Measurements from ENCODE around the gene PHLDB3. TPM values are rescaled to one million over a fixed set of nuclear protein-coding genes. Genes with fewer than 3 reads are reported as not detected.

The PHLDB3 gene
- total and polyA plus RNA-seq, 2 of the 4 experiments (the other 2 are of a cell fraction): 2.9 to 10.6 TPM

GRCh38 chr19:43534816-43535761 lies 30.5 kb upstream of the PHLDB3 start:
- H3K27me3 ChIP-seq (ENCODE audit: control insufficient read depth, insufficient read depth, low read length): no peaks in the 10 kb centered on the region
- H2AK5ac ChIP-seq (ENCODE audit: low read depth, low read length): peak overlapping the region; percentile 58; the same call in 1 of the 2 replicates
- H4K8ac ChIP-seq (ENCODE audit: low read depth in 2 of 2, low read length in 2 of 2): peak overlapping the region in 1 of 2 experiments; percentile 44; a peak in 1 of 4 replicates
- DNase-seq: peak; percentile 61
- intact Hi-C loops (cut with micrococcal nuclease) (loop anchor here (2.0 to 5.0 kb wide), 3 partner anchors 60 to 272 kb away; no protein-coding TSS in a partner anchor), in situ Hi-C loops (cut with MboI; ENCODE audit: low sequenced_read_pairs) (no loop called here), dilution Hi-C loops (cut with HindIII; ENCODE audit: low sequenced_read_pairs, unreplicated experiment) (no loop called here)
- H3K9me1 ChIP-seq (ENCODE audit: insufficient read depth, low read length): peaks cover 12% of the 10 kb centered on the region; the same call in 1 of the 2 replicates
- no peak overlapping the region; the same call in 1 of the 2 replicates for H4K91ac ChIP-seq (ENCODE audit: insufficient read depth, low read depth, low read length)
- no peak overlapping the region for H3K14ac ChIP-seq (replicated peaks; ENCODE audit: low read depth, low read length)
- H3K4me2 ChIP-seq (ENCODE audit: low read depth, low read length): no peak overlapping the region
- peaks cover 0 to 6% of the 10 kb centered on the region in 2 experiments; a peak in 1 of 4 replicates for H3K79me1 ChIP-seq (ENCODE audit: low read depth in 1 of 2, low read length in 2 of 2)
- H2BK15ac ChIP-seq (ENCODE audit: low read depth, low read length): peak overlapping the region; percentile 27; the same call in 1 of the 3 replicates
- WGBS, 2 experiments (ENCODE audit: extremely low coverage in 2 of 2, insufficient read length in 1 of 2): 51% methylated on average over 36 of the region's 62 CpGs; no CpG with 5 or more reads in 1 of the 2 experiments
- ChIA-PET CTCF (interaction anchor here (0.7 to 2.3 kb wide), 4 partner anchors 11 to 240 kb away, joined by 3 to 15 read pairs (median 4); no protein-coding TSS in a partner anchor), POLR2A (ENCODE audit: unreplicated experiment) (no interaction called here)
- H3K4me1 ChIP-seq (ENCODE audit: control insufficient read depth, insufficient read depth, low read length): peaks cover 3% of the 10 kb centered on the region; the same call in 1 of the 2 replicates
- H3K23ac ChIP-seq (ENCODE audit: low read depth, low read length): peak overlapping the region; percentile 59; the same call in 1 of the 2 replicates
- no peak overlapping the region for H3K4me3 ChIP-seq (ENCODE audit: insufficient read depth, low read depth, low read length)
- no peak overlapping the region for H3K56ac ChIP-seq (ENCODE audit: extremely low read depth, insufficient read depth, low read length)
- no peak overlapping the region for H2BK5ac ChIP-seq (ENCODE audit: low read depth, low read length, poor library complexity, severe bottlenecking)
- TF ChIP-seq CTCF (conservative IDR thresholded peaks at IDR 0.05; ENCODE audit: low read depth, low read length): peak; percentile 63
- TF ChIP-seq RAD21 (IDR thresholded peaks at IDR 0.05; ENCODE audit: low read length): peak; percentile 60
- no peak for TF ChIP-seq ELK1 (IDR thresholded peaks at IDR 0.05; ENCODE audit: borderline replicate concordance, low read depth, low read length)
- TF ChIP-seq NFE2L2 (IDR thresholded peaks at IDR 0.05; ENCODE audit: low read depth, low read length): no peak
- TF ChIP-seq SMC3 (IDR thresholded peaks at IDR 0.05; ENCODE audit: low read depth, low read length): peak; percentile 68
- no peak for TF ChIP-seq POLR2A (IDR thresholded peaks at IDR 0.05; ENCODE audit: low read depth, low read length)
- no peak for TF ChIP-seq MXI1 (IDR thresholded peaks at IDR 0.05; ENCODE audit: borderline replicate concordance, low read depth, low read length)
- no peak for TF ChIP-seq CHD1 (IDR thresholded peaks at IDR 0.05; ENCODE audit: low read depth, low read length)
- H3K27ac ChIP-seq (ENCODE audit: insufficient read depth, low read length): no peak overlapping the region
- H3K18ac ChIP-seq (ENCODE audit: low read depth, low read length): no peak overlapping the region
- peak overlapping the region; percentile 62 for H2AK9ac ChIP-seq (replicated peaks; ENCODE audit: low read depth, low read length, poor library complexity)
- ATAC-seq (ENCODE audit: low read depth): peak; percentile 4; the same call in 1 of the 2 replicates
- no TSS peak for BruUV-seq (replicated peaks)
- peak overlapping the region; percentile 43; the same call in 1 of the 2 replicates for H3K4ac ChIP-seq (ENCODE audit: low read depth, low read length)
- H2BK120ac ChIP-seq (ENCODE audit: low read depth, low read length): no peak overlapping the region
- H3K36me3 ChIP-seq (ENCODE audit: control insufficient read depth, insufficient read depth, low read length): peaks cover 3% of the 10 kb centered on the region; the same call in 1 of the 2 replicates
- no peak overlapping the region for H2BK20ac ChIP-seq (ENCODE audit: low read depth, low read length)
- H2AFZ ChIP-seq (replicated peaks; ENCODE audit: low read length, poor library complexity): peak overlapping the region; percentile 81
- no peaks in the 10 kb centered on the region for H3K9me3 ChIP-seq (ENCODE audit: control insufficient read depth, insufficient read depth, low read length)
- no peak overlapping the region for H4K5ac ChIP-seq (ENCODE audit: low read depth, low read length)
- H3K9ac ChIP-seq (ENCODE audit: low read depth, low read length): no peak overlapping the region
- peaks cover 5% of the 10 kb centered on the region for H4K20me1 ChIP-seq (ENCODE audit: insufficient read depth, low read length)
